KMS-11 (cell line): ENCODE data around the gene KCTD12.

ENCODE experiments used
- H2AFZ ChIP-seq: fragments of 200-600 bp; sonication (generic); 2 replicates; pipeline ENCODE4 v1.6.1; 2016; ENCODE audit warnings: antibody characterized with exemption, mixed run types, low read depth
- H3K27ac ChIP-seq: fragments of 200-600 bp; sonication (generic); 2 replicates; pipeline ENCODE4 v1.6.1; 2016; ENCODE audit warnings: mild to moderate bottlenecking, mixed run types
- H3K27me3 ChIP-seq: fragments of 200-600 bp; sonication (generic); 2 replicates; pipeline ENCODE4 v1.6.1; 2017; ENCODE audit warnings: mild to moderate bottlenecking, low read depth, mixed run types, moderate library complexity; ENCODE audit not compliant: insufficient read depth
- H3K36me3 ChIP-seq: fragments of 200-600 bp; sonication (generic); 2 replicates; pipeline ENCODE4 v1.6.1; 2017; ENCODE audit warnings: mild to moderate bottlenecking, mixed run types; ENCODE audit not compliant: insufficient read depth
- H3K4me1 ChIP-seq: fragments of 200-600 bp; sonication (generic); 2 replicates; pipeline ENCODE4 v1.6.1; 2016; ENCODE audit warnings: mild to moderate bottlenecking, low read depth, mixed run types; ENCODE audit not compliant: poor library complexity, severe bottlenecking
- H3K4me2 ChIP-seq: fragments of 200-600 bp; sonication (generic); 2 replicates; pipeline ENCODE4 v1.7.0; 2016; ENCODE audit warnings: mild to moderate bottlenecking, mixed run types
- H3K4me3 ChIP-seq: fragments of 200-600 bp; sonication (generic); IDR thresholded peaks from 2 replicates; pipeline ENCODE4 v1.6.1; 2017; ENCODE audit warnings: low read depth, low read length, mixed read lengths; ENCODE audit not compliant: insufficient read depth
- H3K79me2 ChIP-seq: fragments of 200-600 bp; sonication (generic); 2 replicates; pipeline ENCODE4 v1.6.1; 2016; ENCODE audit warnings: low read depth, mixed run types; ENCODE audit not compliant: insufficient read depth
- H3K9ac ChIP-seq: fragments of 200-600 bp; sonication (generic); 2 replicates; pipeline ENCODE4 v1.6.1; 2016; ENCODE audit warnings: mild to moderate bottlenecking, mixed run types
- H4K20me1 ChIP-seq: fragments of 200-600 bp; sonication (generic); 2 replicates; pipeline ENCODE4 v1.6.1; 2016; ENCODE audit warnings: mild to moderate bottlenecking, mixed run types; ENCODE audit not compliant: insufficient read depth
- TF ChIP-seq, protein P1 (sequence below): fragments of 200-600 bp; sonication (generic); conservative IDR thresholded peaks from 2 replicates; pipeline ENCODE4 v1.6.1; 2017; ENCODE audit warnings: low read depth, mild to moderate bottlenecking, antibody characterized with exemption, low read length, moderate library complexity, mixed read lengths

The KCTD12 gene

DNA sequence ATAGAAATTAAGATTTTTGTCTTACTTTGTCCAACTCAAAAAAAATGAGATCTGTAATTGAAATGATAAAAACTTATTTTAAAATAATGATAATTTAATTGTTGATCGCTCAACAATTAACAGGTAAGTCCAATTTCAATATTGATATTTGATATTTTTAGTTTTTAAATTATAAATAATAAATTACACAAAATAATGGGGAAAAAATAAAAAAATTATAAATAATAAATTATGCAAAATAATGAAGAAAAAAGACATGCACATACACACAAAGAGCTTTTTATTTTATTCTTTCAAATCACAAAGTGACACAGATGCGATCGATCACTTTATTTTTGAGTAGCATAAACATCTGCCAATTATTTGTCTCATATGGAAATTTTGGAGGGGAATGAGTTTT is 40.8 kb downstream of the KCTD12 start:
- no peak overlapping the region for H3K27ac ChIP-seq
- H3K4me3 ChIP-seq, result no peak overlapping the region
- H3K4me1 ChIP-seq, result no peaks in the 10 kb centered on the region
- no peak overlapping the region for H2AFZ ChIP-seq
- H3K27me3 ChIP-seq, result no peaks in the 10 kb centered on the region
- H3K9ac ChIP-seq, result no peak overlapping the region
- no peaks in the 10 kb centered on the region for H4K20me1 ChIP-seq
- no peak overlapping the region for H3K4me2 ChIP-seq
- H3K79me2 ChIP-seq, result no peaks in the 10 kb centered on the region
- TF ChIP-seq, protein P1, sequence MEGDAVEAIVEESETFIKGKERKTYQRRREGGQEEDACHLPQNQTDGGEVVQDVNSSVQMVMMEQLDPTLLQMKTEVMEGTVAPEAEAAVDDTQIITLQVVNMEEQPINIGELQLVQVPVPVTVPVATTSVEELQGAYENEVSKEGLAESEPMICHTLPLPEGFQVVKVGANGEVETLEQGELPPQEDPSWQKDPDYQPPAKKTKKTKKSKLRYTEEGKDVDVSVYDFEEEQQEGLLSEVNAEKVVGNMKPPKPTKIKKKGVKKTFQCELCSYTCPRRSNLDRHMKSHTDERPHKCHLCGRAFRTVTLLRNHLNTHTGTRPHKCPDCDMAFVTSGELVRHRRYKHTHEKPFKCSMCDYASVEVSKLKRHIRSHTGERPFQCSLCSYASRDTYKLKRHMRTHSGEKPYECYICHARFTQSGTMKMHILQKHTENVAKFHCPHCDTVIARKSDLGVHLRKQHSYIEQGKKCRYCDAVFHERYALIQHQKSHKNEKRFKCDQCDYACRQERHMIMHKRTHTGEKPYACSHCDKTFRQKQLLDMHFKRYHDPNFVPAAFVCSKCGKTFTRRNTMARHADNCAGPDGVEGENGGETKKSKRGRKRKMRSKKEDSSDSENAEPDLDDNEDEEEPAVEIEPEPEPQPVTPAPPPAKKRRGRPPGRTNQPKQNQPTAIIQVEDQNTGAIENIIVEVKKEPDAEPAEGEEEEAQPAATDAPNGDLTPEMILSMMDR, result no peak
- H3K36me3 ChIP-seq, result no peaks in the 10 kb centered on the region

DNA sequence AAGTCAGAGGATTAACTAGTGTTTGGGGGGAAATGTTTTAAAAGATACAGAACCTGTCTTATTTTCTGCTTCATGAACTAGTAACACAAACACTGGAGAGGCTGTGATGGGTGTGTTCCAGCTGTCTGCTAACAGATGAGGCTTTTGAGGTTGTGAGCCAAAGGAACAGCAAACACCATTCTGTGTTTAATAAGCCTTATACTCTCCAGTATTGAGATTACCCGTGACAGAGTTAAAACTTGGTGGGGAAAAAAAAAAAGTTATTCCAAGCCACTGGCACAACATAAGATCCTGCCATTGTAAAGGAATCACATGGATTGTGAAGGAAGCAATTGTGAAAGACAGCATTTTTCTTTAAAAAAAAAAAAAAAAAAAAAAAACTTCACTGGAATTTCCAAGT is 48.4 kb downstream of the KCTD12 start:
- H3K4me2 ChIP-seq, result no peak overlapping the region
- no peaks in the 10 kb centered on the region for H3K27me3 ChIP-seq
- H3K27ac ChIP-seq, result no peak overlapping the region
- no peak overlapping the region for H2AFZ ChIP-seq
- H3K9ac ChIP-seq, result no peak overlapping the region
- H3K4me1 ChIP-seq, result no peaks in the 10 kb centered on the region
- H3K36me3 ChIP-seq, result no peaks in the 10 kb centered on the region
- H4K20me1 ChIP-seq, result no peaks in the 10 kb centered on the region
- H3K4me3 ChIP-seq, result no peak overlapping the region
- TF ChIP-seq, protein P1, result no peak
- H3K79me2 ChIP-seq, result no peaks in the 10 kb centered on the region

DNA sequence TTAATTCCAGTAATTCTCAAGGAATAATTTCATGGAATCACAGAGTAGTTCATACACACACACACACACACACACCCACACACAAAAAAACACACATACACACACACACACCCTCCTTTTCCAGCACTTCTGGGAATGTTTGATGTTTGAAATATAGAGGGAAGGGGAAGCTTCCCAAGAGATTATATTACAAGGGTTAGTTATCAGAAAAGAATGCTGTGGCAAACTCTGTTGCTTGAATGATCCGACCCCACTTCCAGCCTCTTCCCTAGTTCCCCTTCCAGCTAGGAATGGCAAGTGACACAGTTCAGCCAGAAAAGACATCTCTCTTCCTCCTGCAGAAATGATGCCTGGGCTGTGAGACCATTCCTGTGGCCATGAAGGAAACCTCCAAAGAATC is 49.9 kb downstream of the KCTD12 start:
- TF ChIP-seq, protein P1, result no peak
- Histone ChIP-seq H3K9ac (no peak overlapping the region), H3K4me1 (no peaks in the 10 kb centered on the region), H4K20me1 (no peaks in the 10 kb centered on the region), H3K27ac (no peak overlapping the region), H3K36me3 (no peaks in the 10 kb centered on the region), H3K27me3 (no peaks in the 10 kb centered on the region), H2AFZ (no peak overlapping the region), H3K4me2 (no peak overlapping the region), H3K4me3 (no peak overlapping the region), H3K79me2 (no peaks in the 10 kb centered on the region)

DNA sequence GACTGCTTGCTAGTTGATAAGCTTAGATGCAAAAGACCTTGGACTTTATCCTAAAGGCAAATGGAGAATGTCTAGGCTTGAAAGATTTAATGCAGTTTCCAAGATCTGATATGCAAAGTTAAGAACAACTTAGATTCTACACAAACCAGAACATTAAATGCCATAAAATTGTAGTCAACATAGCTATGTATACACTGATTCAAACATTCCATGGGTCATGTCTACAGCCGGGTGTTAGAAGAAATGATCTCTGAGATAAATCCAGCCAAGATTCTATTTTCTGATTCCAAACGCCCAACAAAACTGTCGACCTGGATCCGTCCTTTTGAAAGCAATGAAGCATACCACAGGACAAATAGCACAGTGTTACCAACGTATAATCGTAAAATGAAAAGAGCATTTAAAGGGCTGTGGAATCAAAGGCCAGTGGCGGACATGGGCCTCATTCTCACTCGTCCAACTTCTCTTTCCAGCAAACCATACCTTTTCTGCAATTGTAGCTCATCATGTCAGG is 52.7 kb downstream of the KCTD12 start:
- H3K27me3 ChIP-seq, result no peaks in the 10 kb centered on the region
- no peaks in the 10 kb centered on the region for H3K4me1 ChIP-seq
- no peak overlapping the region for H3K4me2 ChIP-seq
- H3K79me2 ChIP-seq, result no peaks in the 10 kb centered on the region
- no peak overlapping the region for H3K27ac ChIP-seq
- H4K20me1 ChIP-seq, result no peaks in the 10 kb centered on the region
- no peak overlapping the region for H3K4me3 ChIP-seq
- H3K36me3 ChIP-seq, result no peaks in the 10 kb centered on the region
- H3K9ac ChIP-seq, result no peak overlapping the region
- H2AFZ ChIP-seq, result no peak overlapping the region
- TF ChIP-seq, protein P1, result no peak
